Ovary (tissue), 3 donors: ENCODE data around the gene GLI1.

Source experiments
- POLR2A ChIP-seq: fragments of 450-650 bp; IDR thresholded peaks from one replicate; pipeline ENCODE4 v1.6.1; 2017; ENCODE audit warnings: antibody characterized with exemption, mild to moderate bottlenecking, moderate library complexity
- TF ChIP-seq, protein P1 (sequence below), 3 donors: fragments of 450-650 bp in 2 of 3; fragments of 200-600 bp in 1 of 3; IDR thresholded peaks; one replicate each; pipeline versions ENCODE4 v1.5.1 to v1.8.0; 2016 to 2022; ENCODE audit warnings: antibody characterized with exemption in 3 of 3, mild to moderate bottlenecking in 1 of 3
- donor health status: DM: no; HTN: no; CAD: no.

DNA sequence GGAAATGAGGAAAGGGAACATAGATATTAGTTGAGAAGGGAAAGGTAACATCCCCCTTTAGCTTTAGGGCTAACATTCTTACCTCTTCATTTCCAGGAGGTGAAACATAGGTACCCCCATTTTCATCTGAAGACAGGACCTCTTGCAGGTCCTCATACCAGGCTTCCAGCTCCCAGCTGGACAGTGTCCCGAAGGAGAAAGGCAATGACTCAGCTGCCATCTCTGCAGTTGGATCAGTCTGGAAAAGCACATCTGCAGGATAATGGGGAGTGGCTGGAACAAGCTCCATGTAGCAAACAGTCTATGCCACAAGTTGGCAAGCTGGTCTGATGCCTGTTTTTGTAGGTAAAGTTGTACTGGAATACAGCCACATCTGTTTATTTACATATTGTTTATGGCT lies 57.6 kb downstream of the GLI1 start:
- TF ChIP-seq, protein P1, sequence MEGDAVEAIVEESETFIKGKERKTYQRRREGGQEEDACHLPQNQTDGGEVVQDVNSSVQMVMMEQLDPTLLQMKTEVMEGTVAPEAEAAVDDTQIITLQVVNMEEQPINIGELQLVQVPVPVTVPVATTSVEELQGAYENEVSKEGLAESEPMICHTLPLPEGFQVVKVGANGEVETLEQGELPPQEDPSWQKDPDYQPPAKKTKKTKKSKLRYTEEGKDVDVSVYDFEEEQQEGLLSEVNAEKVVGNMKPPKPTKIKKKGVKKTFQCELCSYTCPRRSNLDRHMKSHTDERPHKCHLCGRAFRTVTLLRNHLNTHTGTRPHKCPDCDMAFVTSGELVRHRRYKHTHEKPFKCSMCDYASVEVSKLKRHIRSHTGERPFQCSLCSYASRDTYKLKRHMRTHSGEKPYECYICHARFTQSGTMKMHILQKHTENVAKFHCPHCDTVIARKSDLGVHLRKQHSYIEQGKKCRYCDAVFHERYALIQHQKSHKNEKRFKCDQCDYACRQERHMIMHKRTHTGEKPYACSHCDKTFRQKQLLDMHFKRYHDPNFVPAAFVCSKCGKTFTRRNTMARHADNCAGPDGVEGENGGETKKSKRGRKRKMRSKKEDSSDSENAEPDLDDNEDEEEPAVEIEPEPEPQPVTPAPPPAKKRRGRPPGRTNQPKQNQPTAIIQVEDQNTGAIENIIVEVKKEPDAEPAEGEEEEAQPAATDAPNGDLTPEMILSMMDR (IDR thresholded peaks at IDR 0.05) = no peak
- no peak for TF ChIP-seq POLR2A
